H1 (cell line): ENCODE data around the gene NXPH1. TPM values are rescaled to one million over a fixed set of nuclear protein-coding genes. Genes with fewer than 3 reads are reported as not detected.

Experiments used
- CHD7 ChIP-seq: fragments of 300-600 bp; sonication (generic); IDR thresholded peaks from 2 replicates; pipeline ENCODE4 v1.7.1; 2012; ENCODE audit warnings: low read length, moderate library complexity, mild to moderate bottlenecking, inconsistent platforms; ENCODE audit not compliant: insufficient replicate concordance
- RFX5 ChIP-seq: IDR thresholded peaks from 2 replicates; pipeline ENCODE4 v1.6.1; 2011; ENCODE audit warnings: low read depth, low read length, improper control_type of control experiment, borderline replicate concordance
- SP2 ChIP-seq: IDR thresholded peaks from 2 replicates; pipeline ENCODE4 v1.6.1; 2012; ENCODE audit warnings: mild to moderate bottlenecking, low read length, inconsistent platforms
- YY1 ChIP-seq: IDR thresholded peaks from 2 replicates; pipeline ENCODE4 v1.6.1; 2011; ENCODE audit warnings: low read depth, mild to moderate bottlenecking, low read length
- polyA plus RNA-seq, 7 experiments: library from polyadenylated mRNA; depleted of rRNA in 3 of 7; stranded (reverse) in 5 of 7; unstranded in 2 of 7; fragments of >200 nt in 5 of 7; fragments of 200-250 nt in 2 of 7; gene quantifications; 1 replicate in 5 of 7; 2 replicates in 1 of 7; 4 replicates in 1 of 7; pipeline versions ENCODE4 v1.2.1 to v1.2.3, GENCODE V29; 2011 to 2013; ENCODE audit warnings: missing spikeins in 2 of 7, mixed read lengths in 2 of 7
- total RNA-seq: library from RNA; stranded (reverse); fragmentation: NEBNext Ultra II Directional; extraction: Animal tissue kit (Norgen Biotek cat#: 25700); gene quantifications from 2 replicates; pipeline ENCODE4 v1.2.1, GENCODE V29; 2021

The NXPH1 gene
- total and polyA plus RNA-seq, 2 of the 8 experiments (the other 6 are each of a cell fraction or from before 2014, with no cell fraction given), result 0.14 to 1.0 TPM

- TF ChIP-seq CHD7, result no peak
- TF ChIP-seq YY1, result no peak
- no peak for TF ChIP-seq RFX5
- no peak for TF ChIP-seq SP2
Measured at GRCh38 chr7:8668627-8669500, 235.5 kb downstream of the NXPH1 start (continued).
